HG03025 (cell line): Measurements from ENCODE around the gene SIRPG.
"Not testable (repeated sequence)": the region's sequence is repeated elsewhere in the genome, so short reads cannot be mapped to it uniquely, and the experiment has no call there.

ENCODE experiments used
- ATAC-seq: cut with Tn5 transposase; IDR thresholded peaks from one replicate; pipeline ENCODE4 v1.9.1; 2021; ENCODE audit warnings: mild to moderate bottlenecking, moderate library complexity; ENCODE audit not compliant: unreplicated experiment, low FRiP score

The SIRPG gene

GRCh38 chr20:1657556-1658334, at the start of gene SIRPG:
SIRPG (minus strand) TSS chr20:1657779; CDS start chr20:1657714, 65 bp downstream.
- ATAC-seq, result no peak

- not testable (repeated sequence) for ATAC-seq
These were observed 49.3 kb upstream of the SIRPG start for GRCh38 chr20:1706887-1707286.

GRCh38 chr20:1706079-1706478, 48.5 kb upstream of the SIRPG start:
- ATAC-seq, result no peak

- no peak for ATAC-seq
These were observed 45.3 kb upstream of the SIRPG start for GRCh38 chr20:1702855-1703254.

GRCh38 chr20:1702328-1702727, 44.7 kb upstream of the SIRPG start:
- ATAC-seq, result no peak

- ATAC-seq, result no peak
These were observed 43.4 kb upstream of the SIRPG start for GRCh38 chr20:1700990-1701389.

- no peak for ATAC-seq
These were observed 40.0 kb upstream of the SIRPG start for GRCh38 chr20:1697592-1697991.

- no peak for ATAC-seq
These were observed 39.1 kb upstream of the SIRPG start for GRCh38 chr20:1696521-1697209.

GRCh38 chr20:1694672-1695071, 37.1 kb upstream of the SIRPG start:
- ATAC-seq, result no peak

GRCh38 chr20:1693427-1693826, 35.8 kb upstream of the SIRPG start:
- ATAC-seq, result no peak

GRCh38 chr20:1689721-1690120, 32.1 kb upstream of the SIRPG start:
- ATAC-seq, result no peak

- ATAC-seq, result no peak
These were observed 31.4 kb upstream of the SIRPG start for GRCh38 chr20:1688886-1689538.

- ATAC-seq, result no peak
These were observed 29.5 kb upstream of the SIRPG start for GRCh38 chr20:1687053-1687452.

GRCh38 chr20:1686151-1686748, 28.7 kb upstream of the SIRPG start:
- ATAC-seq, result no peak

- ATAC-seq, result no peak
These were observed 27.9 kb upstream of the SIRPG start for GRCh38 chr20:1685304-1686052.

- no peak for ATAC-seq
These were observed 27.3 kb upstream of the SIRPG start for GRCh38 chr20:1684872-1685271.

GRCh38 chr20:1676650-1677049, 19.1 kb upstream of the SIRPG start:
- ATAC-seq, result no peak

- ATAC-seq, result no peak
These were observed 17.6 kb upstream of the SIRPG start for GRCh38 chr20:1674990-1675780.

- no peak for ATAC-seq
These were observed 16.8 kb upstream of the SIRPG start for GRCh38 chr20:1674361-1674760.

GRCh38 chr20:1673424-1673823, 15.8 kb upstream of the SIRPG start:
- ATAC-seq, result no peak
